HCT116 (cell line): ENCODE data around the gene UAP1. TPM values are rescaled to one million over a fixed set of nuclear protein-coding genes. Genes with fewer than 3 reads are reported as not detected.

Source experiments
- ATAC-seq: fragments of 200-7000 bp; cut with Tn5 transposase; 2 replicates; pipeline ENCODE4 v1.9.1; 2020; ENCODE audit warnings: mild to moderate bottlenecking, moderate library complexity
- BruUV-seq: library from RNA; stranded (reverse); fragments of 400-500 nt; replicated peaks from 2 replicates; lab custom pipeline; 2021; lab: Mats Ljungman, UMichigan
- CTCF ChIA-PET: fragments of 300-600 bp; sonication (Branson Sonifier 250); formaldehyde crosslinking; loops from one replicate; lab custom pipeline; 2021; ENCODE audit warnings: antibody characterized with exemption; lab: Charles Lee
- POLR2A ChIA-PET: fragments of 300-600, 350-600 bp; sonication (Branson Sonifier 250); formaldehyde crosslinking; loops from one replicate; lab custom pipeline; 2021; ENCODE audit warnings: antibody characterized with exemption; lab: Charles Lee
- RAD21 ChIA-PET, 2 experiments: fragments of 300-600 bp; sonication (Branson Sonifier 250); formaldehyde crosslinking; loops; one replicate each; lab custom pipeline; 2023; ENCODE audit warnings: low total read pairs in 2 of 2; ENCODE audit not compliant: uncharacterized antibody in 2 of 2, unreplicated experiment in 2 of 2, low non-redundant PET in 1 of 2; lab: Charles Lee
- DNase-seq: peaks from one replicate; pipeline ENCODE4 v3.0.0-alpha.2; 2010; ENCODE audit warnings: low read depth, low spot score
- H2AFZ ChIP-seq: fragments of 200-600 bp; shearing (Covaris generic), sonication (generic); 2 replicates; pipeline ENCODE4 v1.6.1; 2017; ENCODE audit warnings: low read depth, mixed run types, mixed read lengths, antibody characterized with exemption, low read length; ENCODE audit not compliant: poor library complexity, severe bottlenecking
- H3K27ac ChIP-seq: 2 replicates; pipeline ENCODE4 v1.5.1; 2012; ENCODE audit warnings: low read depth, low read length
- H3K27me3 ChIP-seq: fragments of 200-600 bp; sonication (generic); 2 replicates; pipeline ENCODE4 v1.6.1; 2016; ENCODE audit warnings: mixed run types, low read length, mixed read lengths; ENCODE audit not compliant: insufficient read depth
- H3K36me3 ChIP-seq, 2 experiments: fragments of 200-500 bp in 1 of 2; fragments of 200-600 bp in 1 of 2; sonication (Bioruptor generic) in 1 of 2; sonication (generic) in 1 of 2; 2 replicates each; pipeline versions ENCODE4 v1.5.1 to v1.6.1; 2014 to 2016; ENCODE audit warnings: low read length in 2 of 2, inconsistent platforms in 1 of 2, mixed read lengths in 1 of 2, mixed run types in 1 of 2; ENCODE audit not compliant: insufficient read depth in 2 of 2, control insufficient read depth in 1 of 2
- H3K4me1 ChIP-seq, 2 experiments: fragments of 200-600 bp in 1 of 2; sonication (generic) in 1 of 2; 2 replicates each; pipeline versions ENCODE4 v1.5.1 to v1.6.1; 2012 to 2017; ENCODE audit warnings: low read length in 2 of 2, inconsistent platforms in 1 of 2, mild to moderate bottlenecking in 1 of 2, mixed read lengths in 1 of 2, mixed run types in 1 of 2, moderate library complexity in 1 of 2; ENCODE audit not compliant: insufficient read depth in 2 of 2, control insufficient read depth in 1 of 2
- H3K4me2 ChIP-seq: fragments of 200-600 bp; sonication (generic); 2 replicates; pipeline ENCODE4 v1.6.1; 2017; ENCODE audit warnings: mixed run types, low read length, mixed read lengths
- H3K4me3 ChIP-seq, 2 experiments: fragments of 200-600 bp in 1 of 2; sonication (generic) in 1 of 2; replicated peaks in 1 of 2; 2 replicates each; pipeline ENCODE4 v1.5.1; 2011 to 2016; ENCODE audit warnings: low read length in 2 of 2, control low read depth in 1 of 2, low read depth in 1 of 2, mild to moderate bottlenecking in 1 of 2, mixed read lengths in 1 of 2, mixed run types in 1 of 2
- H3K79me2 ChIP-seq: fragments of 200-600 bp; sonication (generic); 2 replicates; pipeline ENCODE4 v1.6.1; 2017; ENCODE audit warnings: mild to moderate bottlenecking, mixed run types, low read length, moderate library complexity, mixed read lengths; ENCODE audit not compliant: insufficient read depth
- H3K9ac ChIP-seq: fragments of 200-600 bp; sonication (generic); 2 replicates; pipeline ENCODE4 v1.6.1; 2016; ENCODE audit warnings: low read length, mixed read lengths
- H3K9me2 ChIP-seq: fragments of 200-600 bp; sonication (generic), shearing (Covaris generic); 2 replicates; pipeline ENCODE4 v1.6.1; 2017; ENCODE audit warnings: mixed run types, mild to moderate bottlenecking, moderate library complexity; ENCODE audit not compliant: insufficient read depth
- H3K9me3 ChIP-seq, 2 experiments: fragments of 200-500 bp in 1 of 2; fragments of 200-600 bp in 1 of 2; sonication (Bioruptor generic) in 1 of 2; sonication (generic) in 1 of 2; 2 replicates each; pipeline ENCODE4 v1.6.1; 2014 to 2017; ENCODE audit warnings: low read length in 2 of 2, mixed read lengths in 2 of 2, inconsistent platforms in 1 of 2, low read depth in 1 of 2, mild to moderate bottlenecking in 1 of 2, mixed run types in 1 of 2, moderate library complexity in 1 of 2; ENCODE audit not compliant: control insufficient read depth in 1 of 2, insufficient read depth in 1 of 2
- H4K20me1 ChIP-seq: fragments of 200-600 bp; sonication (generic), shearing (Covaris generic); 2 replicates; pipeline ENCODE4 v1.6.1; 2017; ENCODE audit warnings: mixed run types, mild to moderate bottlenecking, moderate library complexity; ENCODE audit not compliant: insufficient read depth
- CBX3 ChIP-seq: IDR thresholded peaks from 2 replicates; pipeline ENCODE4 v1.6.1; 2012; ENCODE audit warnings: low read depth
- CEBPB ChIP-seq: IDR thresholded peaks from 2 replicates; pipeline ENCODE4 v1.6.1; 2012; ENCODE audit warnings: low read depth
- EGR1 ChIP-seq: IDR thresholded peaks from 2 replicates; pipeline ENCODE4 v1.6.1; 2012; ENCODE audit warnings: low read depth
- EZH2phosphoT487 ChIP-seq: fragments of 200-600 bp; IDR thresholded peaks from 2 replicates; pipeline ENCODE4 v1.6.1; 2018; ENCODE audit warnings: antibody characterized with exemption, borderline replicate concordance
- FOSL1 ChIP-seq: IDR thresholded peaks from 2 replicates; pipeline ENCODE4 v1.6.1; 2012; ENCODE audit warnings: low read depth
- POLR2A ChIP-seq: IDR thresholded peaks from 2 replicates; pipeline ENCODE4 v1.7.0; 2011; ENCODE audit warnings: borderline replicate concordance; ENCODE audit not compliant: insufficient read depth, insufficient read length; ENCODE audit errors: extremely low read depth
- POLR2AphosphoS5 ChIP-seq: IDR thresholded peaks from 2 replicates; pipeline ENCODE4 v1.6.1; 2011; ENCODE audit warnings: mild to moderate bottlenecking, low read depth, low read length, moderate library complexity
- RAD21 ChIP-seq: IDR thresholded peaks from 2 replicates; pipeline ENCODE4 v1.6.1; 2012; ENCODE audit warnings: low read depth, mild to moderate bottlenecking
- SIN3A ChIP-seq: IDR thresholded peaks from 2 replicates; pipeline ENCODE4 v1.6.1; 2012; ENCODE audit warnings: low read depth
- SP1 ChIP-seq: IDR thresholded peaks from 2 replicates; pipeline ENCODE4 v1.6.1; 2012; ENCODE audit warnings: low read depth
- TCF7L2 ChIP-seq: IDR thresholded peaks from 2 replicates; pipeline ENCODE4 v1.7.0; 2011; ENCODE audit warnings: borderline replicate concordance, inconsistent platforms; ENCODE audit not compliant: insufficient read depth, insufficient read length; ENCODE audit errors: extremely low read depth
- YY1 ChIP-seq: IDR thresholded peaks from 2 replicates; pipeline ENCODE4 v1.6.1; 2011; ENCODE audit warnings: low read length, low read depth, moderate library complexity, mild to moderate bottlenecking; ENCODE audit not compliant: insufficient replicate concordance; ENCODE audit errors: extremely low read depth
- ZFX ChIP-seq: fragments of 450-650 bp; IDR thresholded peaks from 2 replicates; pipeline ENCODE4 v1.6.1; 2017
- intact Hi-C: fragments of 100-400 bp; cut with micrococcal nuclease; formaldehyde crosslinking; loops from 2 replicates; pipeline ENCODE4 v1.10.0; 2022
- total RNA-seq: library from RNA; stranded (reverse); gene quantifications from one replicate; pipeline ENCODE4 v1.2.1, GENCODE V29; 2021; ENCODE audit not compliant: unreplicated experiment
- TF ChIP-seq, protein P1 (sequence below): IDR thresholded peaks from 2 replicates; pipeline ENCODE4 v1.6.1; 2012
- TF ChIP-seq, protein P2 (sequence below): IDR thresholded peaks from 2 replicates; pipeline ENCODE4 v1.6.1; 2011; ENCODE audit warnings: mild to moderate bottlenecking, low read length, moderate library complexity; ENCODE audit not compliant: insufficient replicate concordance; ENCODE audit errors: extremely low read depth
- TF ChIP-seq, protein P3 (sequence below): IDR thresholded peaks from 2 replicates; pipeline ENCODE4 v1.6.1; 2012; ENCODE audit warnings: low read depth

The UAP1 gene
- total RNA-seq, 1 experiment from 2014 or later: 51.4 TPM

DNA sequence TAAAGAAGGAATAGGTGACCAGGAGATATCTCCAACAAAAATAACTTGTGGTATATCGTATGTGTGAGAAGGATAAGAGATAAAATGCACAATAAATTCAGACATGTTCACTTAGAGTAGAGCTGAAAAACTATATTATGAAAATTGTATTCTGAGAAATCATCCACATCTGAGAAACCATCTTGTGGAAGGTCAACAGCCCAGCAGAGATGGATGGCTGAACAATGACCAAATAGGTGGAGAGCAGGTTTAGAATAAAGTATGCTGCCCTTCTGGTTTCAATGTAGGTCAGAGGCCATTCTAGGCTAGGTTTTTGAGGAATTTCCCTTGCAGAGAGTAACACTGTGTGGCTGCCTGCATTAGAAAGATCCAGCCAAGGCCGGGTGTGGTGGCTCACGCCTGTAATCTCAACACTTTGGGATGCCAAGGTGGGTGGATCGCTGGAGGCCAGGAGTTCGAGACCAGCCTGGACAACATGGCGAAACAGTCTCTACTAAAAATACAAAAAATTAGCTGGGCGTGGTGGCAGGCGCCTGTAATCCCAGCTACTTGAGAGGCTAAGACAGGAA is 8.8 kb upstream of the UAP1 start:
- no peaks in the 10 kb centered on the region for H3K27me3 ChIP-seq
- no TSS peak for BruUV-seq
- no peak overlapping the region for H3K27ac ChIP-seq
- DNase-seq (no peak), ATAC-seq (no peak)
- H3K9me3 ChIP-seq: no peaks in the 10 kb centered on the region
- intact Hi-C loops: no loop called here
- POLR2A ChIA-PET: no interaction called here
- no peak overlapping the region for H3K4me3 ChIP-seq
- CTCF ChIA-PET: no interaction called here
- no peaks in the 10 kb centered on the region for H3K4me1 ChIP-seq
- H3K9ac ChIP-seq: no peak overlapping the region
- no peak overlapping the region for H2AFZ ChIP-seq
- H3K4me2 ChIP-seq: no peak overlapping the region
- H3K9me2 ChIP-seq: no peaks in the 10 kb centered on the region
- H4K20me1 ChIP-seq: no peaks in the 10 kb centered on the region
- no peaks in the 10 kb centered on the region for H3K36me3 ChIP-seq
- H3K79me2 ChIP-seq: no peaks in the 10 kb centered on the region
- TF ChIP-seq, protein P1, sequence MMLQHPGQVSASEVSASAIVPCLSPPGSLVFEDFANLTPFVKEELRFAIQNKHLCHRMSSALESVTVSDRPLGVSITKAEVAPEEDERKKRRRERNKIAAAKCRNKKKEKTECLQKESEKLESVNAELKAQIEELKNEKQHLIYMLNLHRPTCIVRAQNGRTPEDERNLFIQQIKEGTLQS: no peak
- TF ChIP-seq SIN3A (no peak), ZFX (no peak), EZH2phosphoT487 (no peak), POLR2AphosphoS5 (no peak), EGR1 (no peak), FOSL1 (no peak), SP1 (no peak), CBX3 (no peak), YY1 (no peak), TCF7L2 (no peak)
- RAD21 ChIA-PET: no interaction called here

DNA sequence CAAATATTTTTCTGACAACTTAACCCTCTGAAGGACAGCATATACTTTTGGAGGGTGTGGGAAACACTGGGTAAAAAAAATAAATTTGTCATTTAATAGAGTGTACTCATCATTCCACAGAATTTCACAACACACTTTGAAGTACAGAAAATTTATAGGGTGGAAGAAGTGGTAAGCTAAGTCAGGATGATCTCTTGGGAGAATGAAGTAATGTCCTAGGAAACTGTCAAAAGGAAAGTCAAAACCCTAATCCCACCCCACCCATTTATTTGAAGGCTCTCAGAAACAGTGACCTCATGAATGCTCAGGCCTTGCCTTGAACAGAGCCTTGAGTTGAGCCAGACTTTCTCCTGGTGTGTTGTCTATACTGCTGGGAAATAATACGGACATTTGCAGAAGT is 7.3 kb upstream of the UAP1 start:
- POLR2A ChIA-PET: interaction anchor here (0.7 kb wide), 1 partner anchor 11 kb away, joined by 4 read pairs; no protein-coding TSS in a partner anchor
- Histone ChIP-seq H3K9me2 (no peaks in the 10 kb centered on the region), H3K27me3 (no peaks in the 10 kb centered on the region), H3K36me3 (no peaks in the 10 kb centered on the region), H4K20me1 (no peaks in the 10 kb centered on the region), H3K4me1 (no peaks in the 10 kb centered on the region), H3K4me2 (no peak overlapping the region), H3K9ac (no peak overlapping the region), H3K9me3 (no peaks in the 10 kb centered on the region), H3K79me2 (no peaks in the 10 kb centered on the region), H2AFZ (no peak overlapping the region), H3K4me3 (no peak overlapping the region), H3K27ac (no peak overlapping the region)
- ATAC-seq (no peak), DNase-seq (no peak)
- intact Hi-C loops: no loop called here
- RAD21 ChIA-PET: no interaction called here
- BruUV-seq: no TSS peak
- CTCF ChIA-PET: no interaction called here
- TF ChIP-seq, protein P2, sequence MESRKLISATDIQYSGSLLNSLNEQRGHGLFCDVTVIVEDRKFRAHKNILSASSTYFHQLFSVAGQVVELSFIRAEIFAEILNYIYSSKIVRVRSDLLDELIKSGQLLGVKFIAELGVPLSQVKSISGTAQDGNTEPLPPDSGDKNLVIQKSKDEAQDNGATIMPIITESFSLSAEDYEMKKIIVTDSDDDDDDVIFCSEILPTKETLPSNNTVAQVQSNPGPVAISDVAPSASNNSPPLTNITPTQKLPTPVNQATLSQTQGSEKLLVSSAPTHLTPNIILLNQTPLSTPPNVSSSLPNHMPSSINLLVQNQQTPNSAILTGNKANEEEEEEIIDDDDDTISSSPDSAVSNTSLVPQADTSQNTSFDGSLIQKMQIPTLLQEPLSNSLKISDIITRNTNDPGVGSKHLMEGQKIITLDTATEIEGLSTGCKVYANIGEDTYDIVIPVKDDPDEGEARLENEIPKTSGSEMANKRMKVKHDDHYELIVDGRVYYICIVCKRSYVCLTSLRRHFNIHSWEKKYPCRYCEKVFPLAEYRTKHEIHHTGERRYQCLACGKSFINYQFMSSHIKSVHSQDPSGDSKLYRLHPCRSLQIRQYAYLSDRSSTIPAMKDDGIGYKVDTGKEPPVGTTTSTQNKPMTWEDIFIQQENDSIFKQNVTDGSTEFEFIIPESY: no peak
- TF ChIP-seq CBX3 (no peak), CEBPB (no peak), RAD21 (no peak), ZFX (no peak), TCF7L2 (no peak), POLR2A (no peak), SIN3A (no peak), EZH2phosphoT487 (no peak)
- TF ChIP-seq, protein P3, sequence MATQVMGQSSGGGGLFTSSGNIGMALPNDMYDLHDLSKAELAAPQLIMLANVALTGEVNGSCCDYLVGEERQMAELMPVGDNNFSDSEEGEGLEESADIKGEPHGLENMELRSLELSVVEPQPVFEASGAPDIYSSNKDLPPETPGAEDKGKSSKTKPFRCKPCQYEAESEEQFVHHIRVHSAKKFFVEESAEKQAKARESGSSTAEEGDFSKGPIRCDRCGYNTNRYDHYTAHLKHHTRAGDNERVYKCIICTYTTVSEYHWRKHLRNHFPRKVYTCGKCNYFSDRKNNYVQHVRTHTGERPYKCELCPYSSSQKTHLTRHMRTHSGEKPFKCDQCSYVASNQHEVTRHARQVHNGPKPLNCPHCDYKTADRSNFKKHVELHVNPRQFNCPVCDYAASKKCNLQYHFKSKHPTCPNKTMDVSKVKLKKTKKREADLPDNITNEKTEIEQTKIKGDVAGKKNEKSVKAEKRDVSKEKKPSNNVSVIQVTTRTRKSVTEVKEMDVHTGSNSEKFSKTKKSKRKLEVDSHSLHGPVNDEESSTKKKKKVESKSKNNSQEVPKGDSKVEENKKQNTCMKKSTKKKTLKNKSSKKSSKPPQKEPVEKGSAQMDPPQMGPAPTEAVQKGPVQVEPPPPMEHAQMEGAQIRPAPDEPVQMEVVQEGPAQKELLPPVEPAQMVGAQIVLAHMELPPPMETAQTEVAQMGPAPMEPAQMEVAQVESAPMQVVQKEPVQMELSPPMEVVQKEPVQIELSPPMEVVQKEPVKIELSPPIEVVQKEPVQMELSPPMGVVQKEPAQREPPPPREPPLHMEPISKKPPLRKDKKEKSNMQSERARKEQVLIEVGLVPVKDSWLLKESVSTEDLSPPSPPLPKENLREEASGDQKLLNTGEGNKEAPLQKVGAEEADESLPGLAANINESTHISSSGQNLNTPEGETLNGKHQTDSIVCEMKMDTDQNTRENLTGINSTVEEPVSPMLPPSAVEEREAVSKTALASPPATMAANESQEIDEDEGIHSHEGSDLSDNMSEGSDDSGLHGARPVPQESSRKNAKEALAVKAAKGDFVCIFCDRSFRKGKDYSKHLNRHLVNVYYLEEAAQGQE: no peak
